Smooth muscle cell (in vitro differentiated cells): ENCODE measurements around the gene TRIM69. TPM values are rescaled to one million over a fixed set of nuclear protein-coding genes. Genes with fewer than 3 reads are reported as not detected.

ENCODE experiments used
- DNase-seq: peaks from one replicate; lab custom pipeline; 2025; ENCODE audit not compliant: unreplicated experiment; lab: John Stamatoyannopoulos, UW
- H2AFZ ChIP-seq: fragments of 200-600 bp; sonication (generic); 2 replicates; pipeline ENCODE4 v1.6.0; 2016; ENCODE audit warnings: antibody characterized with exemption, low read depth, mild to moderate bottlenecking
- H3F3A ChIP-seq: fragments of 200-600 bp; sonication (generic); 2 replicates; pipeline ENCODE4 v1.6.0; 2017; ENCODE audit warnings: antibody characterized with exemption, low read depth
- H3K27ac ChIP-seq: fragments of 200-600 bp; sonication (generic); 2 replicates; pipeline ENCODE4 v1.5.1; 2016; ENCODE audit warnings: low read depth, mild to moderate bottlenecking
- H3K27me3 ChIP-seq: fragments of 200-600 bp; sonication (generic); 2 replicates; pipeline ENCODE4 v1.6.1; 2016; ENCODE audit warnings: low read depth, mild to moderate bottlenecking
- H3K36me3 ChIP-seq: fragments of 200-600 bp; sonication (generic); 2 replicates; pipeline ENCODE4 v1.5.1; 2016; ENCODE audit warnings: low read depth
- H3K4me1 ChIP-seq: fragments of 200-600 bp; sonication (generic); 2 replicates; pipeline ENCODE4 v1.5.1; 2016; ENCODE audit warnings: low read depth
- H3K4me2 ChIP-seq: fragments of 200-600 bp; sonication (generic); 2 replicates; pipeline ENCODE4 v1.6.0; 2016; ENCODE audit warnings: mild to moderate bottlenecking
- H3K4me3 ChIP-seq: fragments of 200-600 bp; sonication (generic); 2 replicates; pipeline ENCODE4 v1.5.1; 2016; ENCODE audit warnings: mild to moderate bottlenecking
- H3K79me2 ChIP-seq: fragments of 200-600 bp; sonication (generic); 2 replicates; pipeline ENCODE4 v1.6.0; 2016; ENCODE audit warnings: low read depth, mild to moderate bottlenecking
- H3K9ac ChIP-seq: fragments of 200-600 bp; sonication (generic); 2 replicates; pipeline ENCODE4 v1.6.0; 2016; ENCODE audit warnings: low read depth
- H3K9me3 ChIP-seq: fragments of 200-600 bp; sonication (generic); replicated peaks from 2 replicates; pipeline ENCODE4 v1.5.1; 2016; ENCODE audit warnings: low read depth
- H4K20me1 ChIP-seq: fragments of 200-600 bp; sonication (generic); 2 replicates; pipeline ENCODE4 v1.6.0; 2016; ENCODE audit warnings: low read depth
- WGBS: methylation state at CpG from one replicate; pipeline ENCODE4 v1.1.7; 2016; ENCODE audit warnings: low lambda C conversion rate; 5-methylcytosine and 5-hydroxymethylcytosine counted together
- polyA plus RNA-seq: library from polyadenylated mRNA; unstranded; fragments of >200 nt; fragmentation: Nextera tagmentation; extraction: Ambion mirVana; gene quantifications from 2 replicates; pipeline ENCODE4 v1.2.1, GENCODE V29; 2016
- total RNA-seq: library from RNA; depleted of rRNA; stranded (reverse); fragments of >200 nt; gene quantifications from 2 replicates; pipeline ENCODE4 v1.2.3, GENCODE V29; 2014
- TF ChIP-seq, protein P1 (sequence below): fragments of 200-600 bp; sonication (generic); IDR thresholded peaks from 2 replicates; pipeline ENCODE4 v1.5.1; 2017; ENCODE audit warnings: borderline replicate concordance, mild to moderate bottlenecking, antibody characterized with exemption; ENCODE audit not compliant: insufficient read depth, poor library complexity, severe bottlenecking

Gene TRIM69
- total and polyA plus RNA-seq, 2 experiments from 2014 or later: 4.2 to 4.8 TPM

- H4K20me1 ChIP-seq: peaks cover 47% of the 10 kb centered on the region
- DNase-seq: no peak
- H3F3A ChIP-seq: peaks cover 3% of the 10 kb centered on the region
- peak overlapping the region; percentile 98 for H3K4me2 ChIP-seq
- H3K4me3 ChIP-seq: peak overlapping the region; percentile 100
- H3K9me3 ChIP-seq: no peaks in the 10 kb centered on the region
- H3K36me3 ChIP-seq: peaks cover 11% of the 10 kb centered on the region
- H3K27me3 ChIP-seq: no peaks in the 10 kb centered on the region
- WGBS: 47% methylated on average over 24 of the region's 24 CpGs
- no peak overlapping the region for H2AFZ ChIP-seq
- H3K9ac ChIP-seq: peak overlapping the region; percentile 100
- peaks cover 4% of the 10 kb centered on the region for H3K4me1 ChIP-seq
- TF ChIP-seq, protein P1, sequence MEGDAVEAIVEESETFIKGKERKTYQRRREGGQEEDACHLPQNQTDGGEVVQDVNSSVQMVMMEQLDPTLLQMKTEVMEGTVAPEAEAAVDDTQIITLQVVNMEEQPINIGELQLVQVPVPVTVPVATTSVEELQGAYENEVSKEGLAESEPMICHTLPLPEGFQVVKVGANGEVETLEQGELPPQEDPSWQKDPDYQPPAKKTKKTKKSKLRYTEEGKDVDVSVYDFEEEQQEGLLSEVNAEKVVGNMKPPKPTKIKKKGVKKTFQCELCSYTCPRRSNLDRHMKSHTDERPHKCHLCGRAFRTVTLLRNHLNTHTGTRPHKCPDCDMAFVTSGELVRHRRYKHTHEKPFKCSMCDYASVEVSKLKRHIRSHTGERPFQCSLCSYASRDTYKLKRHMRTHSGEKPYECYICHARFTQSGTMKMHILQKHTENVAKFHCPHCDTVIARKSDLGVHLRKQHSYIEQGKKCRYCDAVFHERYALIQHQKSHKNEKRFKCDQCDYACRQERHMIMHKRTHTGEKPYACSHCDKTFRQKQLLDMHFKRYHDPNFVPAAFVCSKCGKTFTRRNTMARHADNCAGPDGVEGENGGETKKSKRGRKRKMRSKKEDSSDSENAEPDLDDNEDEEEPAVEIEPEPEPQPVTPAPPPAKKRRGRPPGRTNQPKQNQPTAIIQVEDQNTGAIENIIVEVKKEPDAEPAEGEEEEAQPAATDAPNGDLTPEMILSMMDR: no peak
- H3K79me2 ChIP-seq: peaks cover 36% of the 10 kb centered on the region
- peak overlapping the region; percentile 100 for H3K27ac ChIP-seq
Measured at GRCh38 chr15:44712346-44713005, 23.9 kb upstream of the TRIM69 start.

GRCh38 chr15:44713006-44713966, 23.0 kb upstream of the TRIM69 start:
- Histone ChIP-seq H3K4me1 (peaks cover 4% of the 10 kb centered on the region), H3K4me2 (peak overlapping the region; percentile 98), H3K4me3 (peak overlapping the region; percentile 100), H3K27ac (no peak overlapping the region), H3F3A (peaks cover 3% of the 10 kb centered on the region), H3K9me3 (no peaks in the 10 kb centered on the region), H3K9ac (peak overlapping the region; percentile 100), H3K27me3 (no peaks in the 10 kb centered on the region), H3K79me2 (peaks cover 36% of the 10 kb centered on the region), H4K20me1 (peaks cover 47% of the 10 kb centered on the region), H2AFZ (no peak overlapping the region), H3K36me3 (peaks cover 13% of the 10 kb centered on the region)
- TF ChIP-seq, protein P1: peak; percentile 5
- 95% methylated on average over 5 of the region's 5 CpGs for WGBS
- DNase-seq: no peak

DNA sequence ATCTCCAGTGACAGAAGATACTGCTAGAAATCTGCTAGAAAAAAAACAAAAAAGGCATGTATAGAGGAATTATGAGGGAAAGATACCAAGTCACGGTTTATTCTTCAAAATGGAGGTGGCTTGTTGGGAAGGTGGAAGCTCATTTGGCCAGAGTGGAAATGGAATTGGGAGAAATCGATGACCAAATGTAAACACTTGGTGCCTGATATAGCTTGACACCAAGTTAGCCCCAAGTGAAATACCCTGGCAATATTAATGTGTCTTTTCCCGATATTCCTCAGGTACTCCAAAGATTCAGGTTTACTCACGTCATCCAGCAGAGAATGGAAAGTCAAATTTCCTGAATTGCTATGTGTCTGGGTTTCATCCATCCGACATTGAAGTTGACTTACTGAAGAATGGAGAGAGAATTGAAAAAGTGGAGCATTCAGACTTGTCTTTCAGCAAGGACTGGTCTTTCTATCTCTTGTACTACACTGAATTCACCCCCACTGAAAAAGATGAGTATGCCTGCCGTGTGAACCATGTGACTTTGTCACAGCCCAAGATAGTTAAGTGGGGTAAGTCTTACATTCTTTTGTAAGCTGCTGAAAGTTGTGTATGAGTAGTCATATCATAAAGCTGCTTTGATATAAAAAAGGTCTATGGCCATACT, 21.1 kb upstream of the TRIM69 start:
- Histone ChIP-seq H3K36me3 (peaks cover 16% of the 10 kb centered on the region), H2AFZ (no peak overlapping the region), H3K9ac (no peak overlapping the region), H3K4me1 (peaks cover 4% of the 10 kb centered on the region), H4K20me1 (peaks cover 47% of the 10 kb centered on the region), H3K27me3 (no peaks in the 10 kb centered on the region), H3K4me3 (no peak overlapping the region), H3K79me2 (peaks cover 36% of the 10 kb centered on the region), H3F3A (peaks cover 3% of the 10 kb centered on the region), H3K9me3 (no peaks in the 10 kb centered on the region), H3K27ac (no peak overlapping the region), H3K4me2 (no peak overlapping the region)
- TF ChIP-seq, protein P1: no peak
- DNase-seq: no peak
- WGBS: 94% methylated on average over 6 of the region's 6 CpGs
